ENCODE measurements around the gene GPR171. TPM values are rescaled to one million over a fixed set of nuclear protein-coding genes. Genes with fewer than 3 reads are reported as not detected.
"Not testable (repeated sequence)": the region's sequence is repeated elsewhere in the genome, so short reads cannot be mapped to it uniquely, and the experiment has no call there.

The GPR171 gene
- polyA plus RNA-seq, 1 donor: not detected

GRCh38 chr3:151174351-151174750 lies 28.7 kb downstream of the GPR171 start:
- DNase-seq: no peak

- no peak for DNase-seq
Observed at GRCh38 chr3:151171145-151171757, 31.8 kb downstream of the GPR171 start.

- not testable (repeated sequence) for DNase-seq
Observed at GRCh38 chr3:151169948-151170679, 32.9 kb downstream of the GPR171 start.

GRCh38 chr3:151169262-151169947 lies 33.6 kb downstream of the GPR171 start:
- DNase-seq: no peak

GRCh38 chr3:151168269-151169094 lies 34.5 kb downstream of the GPR171 start:
- DNase-seq: peak; percentile 52

GRCh38 chr3:151166161-151166560 lies 36.9 kb downstream of the GPR171 start:
- DNase-seq: no peak

GRCh38 chr3:151165226-151165625 lies 37.8 kb downstream of the GPR171 start:
- no peak for DNase-seq

- no peak for DNase-seq
Observed at GRCh38 chr3:151159806-151160205, 43.2 kb downstream of the GPR171 start.

GRCh38 chr3:151156618-151157216 lies 46.3 kb downstream of the GPR171 start:
- no peak for DNase-seq

GRCh38 chr3:151155409-151156128 lies 47.4 kb downstream of the GPR171 start:
- no peak for DNase-seq

GRCh38 chr3:151154566-151154965 lies 48.5 kb downstream of the GPR171 start:
- DNase-seq: no peak

- no peak for DNase-seq
Observed at GRCh38 chr3:151152455-151153079, 50.4 kb downstream of the GPR171 start.

Other genes starting within 250 kb of the GPR171 start
- gene CLRN1, start 230.5 kb downstream of the GPR171 start, polyA plus RNA-seq (ENCODE audit: insufficient read length): 0.19 TPM
- gene MED12L, start 117.6 kb downstream of the GPR171 start, polyA plus RNA-seq (ENCODE audit: insufficient read length): 9.7 TPM
- gene P2RY14, start 75.3 kb upstream of the GPR171 start, polyA plus RNA-seq (ENCODE audit: insufficient read length): 1.5 TPM
- gene GPR87, start 113.6 kb upstream of the GPR171 start, polyA plus RNA-seq (ENCODE audit: insufficient read length): not detected
- gene P2RY13, start 126.3 kb upstream of the GPR171 start, polyA plus RNA-seq (ENCODE audit: insufficient read length): 1.4 TPM
- 0.99 TPM for gene P2RY12, start 181.5 kb upstream of the GPR171 start, polyA plus RNA-seq (ENCODE audit: insufficient read length)